GM18907 (cell line): ENCODE measurements around the gene BAG3.
"Not testable (repeated sequence)": the region's sequence is repeated elsewhere in the genome, so short reads cannot be mapped to it uniquely, and the experiment has no call there.

Experiments used
- ATAC-seq: cut with Tn5 transposase; IDR thresholded peaks from one replicate; pipeline ENCODE4 v1.9.1; 2021; ENCODE audit warnings: mild to moderate bottlenecking, moderate library complexity; ENCODE audit not compliant: unreplicated experiment

BAG3 gene

DNA sequence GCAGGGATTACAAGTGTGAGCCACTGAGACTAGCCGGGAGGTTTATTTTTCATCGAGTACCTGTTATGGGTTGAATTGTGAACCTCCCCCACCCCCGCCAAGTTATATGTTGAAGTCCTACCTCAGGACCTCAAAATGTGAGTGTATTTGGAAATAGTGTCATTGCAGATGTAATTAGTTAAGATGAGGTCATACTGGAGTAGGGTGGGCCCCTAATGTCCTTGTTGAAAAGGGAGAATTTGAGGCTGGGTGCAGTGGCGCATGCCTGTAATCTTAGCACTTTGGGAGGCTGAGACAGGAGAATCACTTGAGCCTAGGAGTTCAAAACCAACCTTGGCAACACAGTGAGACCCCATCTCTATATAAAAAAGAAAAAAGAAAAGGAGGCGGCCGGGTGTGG is 10.8 kb upstream of the BAG3 start:
- ATAC-seq: no peak

DNA sequence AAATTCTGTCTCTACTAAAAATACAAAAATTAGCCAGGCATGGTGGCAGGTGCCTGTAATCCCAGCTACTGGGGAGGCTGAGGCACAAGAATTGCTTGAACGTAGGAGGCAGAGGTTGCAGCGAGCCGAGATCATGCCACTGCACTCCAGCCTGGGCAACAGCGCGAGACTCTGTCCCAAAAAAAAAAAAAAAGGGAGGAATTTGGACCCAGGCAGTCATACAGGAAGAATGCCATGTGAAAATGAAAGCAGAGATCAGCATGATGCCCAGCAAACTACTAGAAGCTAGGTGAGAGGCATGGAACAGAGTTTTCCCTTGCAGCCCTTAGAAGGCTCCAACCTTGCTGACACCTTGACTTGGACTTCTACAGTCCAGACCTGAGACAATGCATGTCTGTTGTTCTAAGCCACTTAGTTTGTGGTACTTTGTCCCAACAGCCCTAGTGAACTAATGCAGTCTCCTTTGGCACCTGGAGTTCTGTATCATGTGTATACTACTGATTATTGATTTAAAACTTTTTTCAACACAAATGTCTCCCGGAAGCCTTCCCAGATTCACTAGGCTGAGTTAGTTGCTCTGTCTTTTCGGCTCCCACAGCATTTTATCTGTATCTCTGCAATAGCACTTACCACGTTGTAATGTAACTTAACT is 10.2 kb upstream of the BAG3 start:
- no peak for ATAC-seq

DNA sequence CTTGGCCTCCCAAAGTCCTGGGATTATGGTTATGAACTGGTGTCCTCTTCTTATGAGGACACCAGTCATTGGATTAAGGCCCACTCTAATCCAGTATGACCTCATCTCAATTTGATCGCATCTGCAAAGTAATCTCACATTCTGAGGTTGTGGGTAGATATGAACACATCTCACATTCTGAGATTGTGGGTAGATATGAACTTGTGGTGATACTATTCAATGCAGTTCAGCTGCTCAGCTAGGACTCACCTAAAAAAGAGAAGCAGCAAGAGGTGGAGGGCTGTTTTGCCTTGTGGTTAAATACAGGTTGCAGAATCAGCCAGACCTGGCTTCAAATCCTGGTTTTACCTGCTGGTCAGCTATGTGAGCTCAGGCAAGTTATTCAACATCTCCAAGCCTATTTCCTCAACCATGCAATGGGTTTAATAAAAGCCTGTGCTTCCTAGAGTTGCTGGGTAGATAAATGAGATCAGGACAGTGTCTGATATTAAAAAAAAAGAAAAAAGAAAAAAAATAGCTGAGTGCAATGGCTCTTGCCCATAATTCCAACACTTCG is 8.5 kb upstream of the BAG3 start:
- no peak for ATAC-seq

DNA sequence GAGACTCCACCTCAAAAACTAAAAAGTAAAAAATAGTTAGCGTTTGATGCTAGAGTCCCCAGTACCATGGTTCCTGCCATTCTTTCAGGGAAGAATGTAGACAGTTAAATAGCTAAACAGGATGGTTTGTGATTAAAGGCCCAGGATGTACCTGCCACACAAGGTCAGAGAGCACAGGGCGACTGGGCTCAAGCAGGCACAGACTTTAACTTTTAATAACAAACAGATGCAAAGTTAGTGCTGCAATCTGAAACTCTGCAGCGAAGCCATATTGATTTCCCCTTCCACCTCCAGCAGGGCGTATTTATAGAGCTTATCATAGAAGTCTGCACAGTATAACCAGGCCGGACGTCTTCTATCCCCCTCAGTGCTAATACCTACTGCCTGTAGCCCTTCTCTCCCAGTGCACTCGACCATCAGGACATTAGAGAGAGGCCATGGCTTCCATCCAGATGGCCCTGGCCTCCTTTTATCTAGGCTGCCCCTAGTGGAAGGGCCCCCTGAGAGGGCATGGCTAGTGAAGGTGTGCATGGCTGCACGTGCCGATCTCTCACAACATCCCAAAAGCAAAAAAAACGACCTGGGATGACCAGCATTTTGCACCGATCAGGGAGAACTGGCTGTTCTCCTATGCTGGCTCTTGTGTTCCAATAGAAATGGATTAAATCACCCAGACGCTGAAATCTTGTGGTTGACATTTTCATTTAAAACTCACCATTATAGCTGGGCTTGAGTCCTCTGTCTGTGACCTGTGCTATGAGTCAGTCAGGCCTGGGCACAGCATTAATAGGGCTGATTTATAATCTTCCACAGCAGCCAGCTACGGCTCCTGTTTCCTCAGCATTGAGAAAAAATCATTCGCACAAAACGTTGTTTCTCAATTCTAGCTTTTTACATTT is 7.6 kb upstream of the BAG3 start:
- ATAC-seq: no peak

DNA sequence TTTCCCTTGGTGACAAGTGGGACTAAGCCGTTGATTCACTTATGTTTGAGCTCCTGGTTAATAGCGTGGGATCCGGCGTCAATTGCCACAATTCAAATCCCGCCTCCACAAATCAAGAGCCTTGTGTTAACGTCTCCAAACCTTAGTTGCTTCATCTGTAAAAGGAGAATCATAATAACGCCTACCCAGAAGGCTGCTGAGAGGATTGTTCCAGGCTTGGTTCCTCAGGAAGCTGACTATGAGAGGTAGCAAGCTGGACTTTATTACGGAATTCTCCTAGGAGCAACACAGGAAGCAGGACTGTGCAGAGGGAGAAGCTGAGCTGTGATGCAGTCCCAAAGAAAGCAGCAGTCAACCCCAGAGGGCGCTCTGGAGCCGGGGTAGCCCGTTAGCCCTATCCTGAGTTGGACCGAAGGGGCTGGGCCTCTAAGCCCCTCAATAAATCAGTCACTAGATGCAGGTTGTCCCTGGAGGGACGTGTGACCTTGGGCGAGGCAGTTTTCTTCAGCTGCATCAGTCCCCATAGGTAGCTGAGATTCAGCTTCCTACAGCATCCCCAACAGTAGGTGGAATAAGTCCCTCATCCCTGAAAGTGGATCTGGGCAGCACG is 6.9 kb upstream of the BAG3 start:
- no peak for ATAC-seq

DNA sequence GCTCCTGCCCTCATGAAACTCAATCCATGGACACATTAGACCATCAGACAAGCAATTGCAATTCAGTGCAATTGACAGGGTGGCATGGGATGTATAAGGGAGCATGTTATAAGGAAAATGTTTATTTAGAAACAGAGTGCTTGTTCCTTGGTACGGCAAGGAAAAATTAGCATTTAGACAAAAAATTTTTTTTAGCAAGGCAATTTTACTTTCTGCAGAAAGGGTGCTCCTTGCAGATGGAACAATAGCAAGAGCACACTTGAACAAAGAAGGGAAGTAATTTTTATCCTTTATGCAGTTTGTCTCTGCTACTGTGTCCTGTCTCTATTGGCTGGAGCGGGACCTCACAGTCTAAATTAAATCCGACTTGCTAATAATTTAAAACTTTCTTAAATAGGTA is 6.2 kb upstream of the BAG3 start:
- ATAC-seq: no peak

DNA sequence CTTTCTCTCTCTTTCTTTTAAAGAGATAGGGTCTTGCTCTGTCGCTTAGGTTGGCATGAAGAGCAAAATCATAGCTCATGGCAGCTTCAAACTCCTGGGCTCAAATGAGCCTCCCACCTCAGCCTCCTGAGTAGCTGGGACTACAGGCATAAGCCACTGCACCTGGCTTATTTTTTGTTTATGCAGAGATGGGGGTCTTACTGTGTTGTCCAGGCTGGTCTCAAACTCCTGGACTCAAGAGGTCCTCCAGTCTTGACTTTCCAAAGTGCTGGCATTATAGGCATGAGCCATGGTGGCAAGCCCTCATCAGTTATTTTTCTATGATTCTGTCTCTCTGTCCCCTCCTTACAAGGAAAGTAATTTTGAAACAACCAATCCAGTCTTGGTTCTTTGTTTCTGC is 1.1 kb upstream of the BAG3 start:
- ATAC-seq: no peak

DNA sequence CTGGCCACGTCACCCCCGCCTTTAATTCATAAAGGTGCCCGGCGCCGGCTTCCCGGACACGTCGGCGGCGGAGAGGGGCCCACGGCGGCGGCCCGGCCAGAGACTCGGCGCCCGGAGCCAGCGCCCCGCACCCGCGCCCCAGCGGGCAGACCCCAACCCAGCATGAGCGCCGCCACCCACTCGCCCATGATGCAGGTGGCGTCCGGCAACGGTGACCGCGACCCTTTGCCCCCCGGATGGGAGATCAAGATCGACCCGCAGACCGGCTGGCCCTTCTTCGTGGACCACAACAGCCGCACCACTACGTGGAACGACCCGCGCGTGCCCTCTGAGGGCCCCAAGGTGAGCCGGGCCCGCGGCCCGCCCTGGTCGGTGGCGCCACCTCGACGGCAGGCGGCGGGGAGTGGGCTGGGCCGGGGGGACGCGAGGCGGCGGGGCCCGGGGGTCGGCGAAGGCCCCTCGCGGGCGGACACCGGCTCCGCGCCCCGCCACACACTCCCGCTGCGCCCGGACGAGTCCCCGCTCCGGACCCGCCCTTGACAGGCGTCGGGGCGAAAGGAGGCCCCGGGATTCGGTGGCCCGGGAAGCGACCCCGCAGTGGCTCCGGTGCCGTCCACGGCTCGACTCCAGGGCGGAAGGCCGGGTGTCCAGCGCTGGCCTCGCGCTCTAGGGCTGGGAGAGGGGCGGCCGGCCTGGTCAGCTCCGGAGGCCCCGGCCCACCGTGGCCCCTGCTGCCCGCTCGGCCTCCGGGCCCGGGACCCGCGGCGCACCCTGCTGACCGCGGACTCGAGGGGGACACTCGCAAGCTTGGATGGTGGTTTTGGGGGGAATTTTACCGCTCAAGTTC is 557 bp downstream of the BAG3 start:
- ATAC-seq: no peak

DNA sequence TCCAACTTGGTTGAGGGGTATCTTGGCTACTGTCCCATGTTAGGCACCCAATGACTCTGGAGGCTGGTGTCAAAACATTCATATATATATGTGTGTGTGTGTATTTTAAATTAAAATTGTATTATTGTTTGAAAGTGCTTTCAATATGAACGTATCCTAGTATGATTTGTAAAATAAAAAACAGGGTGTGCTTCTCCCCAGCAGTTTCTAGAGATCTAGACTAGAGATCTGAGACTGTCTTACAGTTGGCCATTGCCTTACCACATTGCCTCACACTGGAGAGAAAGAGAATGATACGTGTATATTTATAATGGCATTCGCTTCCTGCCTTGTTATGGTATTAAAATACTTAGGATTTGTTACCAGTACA is 1.2 kb downstream of the BAG3 start:
- no peak for ATAC-seq

DNA sequence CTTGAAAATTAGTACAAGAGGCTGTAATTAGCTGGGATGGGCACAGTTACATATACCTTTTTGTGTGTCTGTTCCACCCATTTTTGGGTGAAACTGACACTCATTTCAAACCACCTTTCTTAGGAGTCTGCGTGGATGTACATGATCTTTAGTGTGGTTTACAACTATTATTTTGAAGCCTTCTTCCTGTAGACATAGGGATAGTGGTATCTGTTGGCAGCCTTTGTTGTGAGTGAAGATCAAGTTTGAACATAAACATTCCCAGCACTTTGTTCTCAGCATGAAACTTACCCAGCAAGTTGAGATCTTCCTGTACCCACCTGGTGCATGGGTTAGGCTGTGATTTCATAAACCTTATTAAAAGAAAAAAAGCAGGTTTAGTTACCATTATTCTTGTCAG is 2.0 kb downstream of the BAG3 start:
- no peak for ATAC-seq

DNA sequence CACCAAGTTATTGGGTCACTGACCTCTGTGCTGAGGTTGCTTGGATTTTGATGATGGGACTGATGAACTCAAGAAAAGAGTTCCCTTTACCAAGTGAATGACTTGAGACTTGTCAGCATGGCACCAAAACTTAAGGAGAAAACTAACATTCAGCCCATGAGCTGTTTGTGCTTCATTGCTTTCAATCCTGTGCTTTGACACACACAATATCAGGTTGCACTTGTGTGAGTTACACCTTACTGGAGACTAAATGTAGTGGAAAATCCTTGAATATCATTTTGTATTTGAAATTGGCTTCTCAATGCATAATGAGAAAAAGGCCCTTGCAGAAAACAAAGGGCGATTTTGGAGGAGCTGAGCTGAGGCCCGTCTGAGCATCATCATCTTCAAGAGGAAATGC is 2.7 kb downstream of the BAG3 start:
- ATAC-seq: no peak

DNA sequence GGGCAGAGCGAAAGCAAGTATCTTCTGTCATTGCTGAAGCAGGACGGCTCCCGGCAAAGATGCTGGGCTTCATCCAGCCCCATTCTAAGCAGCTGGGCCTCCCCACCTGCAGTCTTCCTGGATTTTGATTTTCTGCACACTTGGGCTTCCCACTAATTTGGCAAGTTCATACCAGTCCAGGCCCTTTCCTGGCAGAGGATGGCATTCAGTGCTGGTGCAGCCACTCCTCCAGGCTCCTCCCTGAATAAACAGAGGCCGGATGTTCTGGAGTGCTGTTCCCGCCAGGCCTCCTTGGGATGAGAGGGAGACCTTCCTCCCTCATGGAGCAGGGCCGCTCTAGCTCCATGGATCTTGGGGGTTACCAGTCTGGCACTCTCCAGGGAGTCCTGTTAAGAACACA is 3.4 kb downstream of the BAG3 start:
- no peak for ATAC-seq

DNA sequence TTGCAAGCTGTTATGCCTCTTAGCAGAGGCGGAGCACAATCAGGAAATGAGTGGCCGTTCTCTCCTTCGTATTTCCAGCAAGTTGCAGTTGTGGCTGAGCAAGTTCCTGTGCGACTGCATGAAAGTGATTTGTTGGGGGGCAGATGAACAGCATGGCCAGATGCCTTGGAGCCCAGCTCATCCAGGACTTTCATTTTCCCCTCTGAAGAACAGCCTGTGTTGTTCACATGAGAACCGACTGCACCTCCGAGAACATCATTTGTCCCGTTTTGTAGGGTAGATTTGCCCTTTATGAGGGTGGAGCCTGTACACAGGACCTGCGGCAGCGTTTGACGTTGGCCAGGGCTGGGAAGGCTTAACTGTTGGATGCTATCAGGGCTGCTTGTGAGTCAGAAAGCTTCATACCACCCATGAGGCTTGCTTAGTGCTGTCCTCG is 4.4 kb downstream of the BAG3 start:
- ATAC-seq: no peak

DNA sequence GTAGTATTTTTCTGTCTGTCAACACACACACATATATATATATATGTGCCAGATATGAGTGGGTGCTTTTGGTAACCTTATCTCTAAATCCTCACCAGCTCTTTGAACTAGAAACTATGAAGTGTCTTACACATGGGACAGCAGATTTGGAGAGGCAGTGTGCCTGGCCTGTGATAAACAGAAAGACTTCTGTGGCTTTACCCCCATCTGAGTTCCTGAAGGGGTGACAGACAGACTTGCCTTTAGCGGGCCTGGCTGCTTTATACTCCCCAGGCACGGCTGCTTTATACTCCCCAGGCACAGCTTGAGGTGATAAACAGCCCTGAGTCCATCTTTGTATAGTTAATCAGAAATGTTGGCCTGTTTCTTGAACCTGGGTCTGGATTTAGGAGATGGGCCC is 5.6 kb downstream of the BAG3 start:
- ATAC-seq: no peak

DNA sequence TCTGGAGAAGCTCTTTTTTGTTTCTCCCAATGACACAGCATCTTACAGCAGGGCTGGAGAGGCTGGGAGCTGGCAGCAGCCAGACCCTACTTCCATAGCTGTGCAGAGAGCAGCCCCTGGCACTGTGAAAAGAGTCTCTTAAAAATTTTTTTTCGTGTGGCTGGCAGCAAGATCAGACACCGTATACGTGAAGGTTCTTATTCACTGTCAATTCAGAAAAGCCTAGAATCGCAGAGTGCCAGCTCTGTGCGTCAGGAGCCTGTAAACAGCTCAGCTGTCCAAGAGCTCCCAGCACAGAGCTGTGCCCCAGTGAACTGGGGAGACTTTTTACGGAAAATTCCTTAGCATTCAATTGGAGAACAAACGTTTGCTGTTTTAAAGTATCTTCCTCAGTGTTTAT is 6.5 kb downstream of the BAG3 start:
- ATAC-seq: no peak

DNA sequence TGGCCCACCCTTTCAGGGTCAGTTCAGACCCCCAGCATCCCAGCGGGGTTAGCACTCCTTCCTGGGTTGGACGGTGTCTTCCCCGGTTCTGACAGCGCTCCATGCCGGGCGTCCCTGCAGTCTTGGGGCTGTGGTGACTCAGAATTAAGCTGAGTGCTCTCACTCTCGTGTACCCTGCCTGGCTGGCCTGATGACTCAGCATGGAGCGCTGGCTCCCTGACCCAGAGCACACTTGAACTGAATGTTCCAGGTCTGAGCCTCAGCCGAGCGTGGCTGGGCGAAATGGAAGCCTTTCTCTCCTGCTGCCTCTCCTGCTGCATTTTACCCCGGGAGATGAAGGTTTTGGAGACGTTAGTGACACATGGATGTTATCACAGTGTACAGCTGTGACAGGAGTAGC is 7.1 kb downstream of the BAG3 start:
- no peak for ATAC-seq

DNA sequence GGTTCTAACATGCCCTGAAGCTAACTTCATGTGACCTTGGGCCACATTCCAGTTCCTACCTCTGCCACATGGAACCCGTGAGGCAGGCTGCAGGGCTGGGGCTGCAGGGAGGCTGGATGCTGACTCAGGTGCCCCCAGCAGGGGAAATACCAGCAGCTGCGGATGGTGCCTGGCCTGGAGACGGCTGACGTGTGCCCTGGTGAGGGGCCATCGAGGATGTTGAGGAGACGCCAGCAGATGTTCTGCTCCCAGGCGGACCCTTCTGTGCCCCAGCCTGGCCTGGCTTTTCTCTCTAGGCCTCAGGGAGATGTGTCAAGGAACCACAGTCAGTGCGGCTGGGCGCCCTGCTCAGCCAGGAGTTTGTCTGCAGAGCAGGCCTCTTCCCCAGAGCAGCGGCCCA is 8.8 kb downstream of the BAG3 start:
- ATAC-seq: no peak

DNA sequence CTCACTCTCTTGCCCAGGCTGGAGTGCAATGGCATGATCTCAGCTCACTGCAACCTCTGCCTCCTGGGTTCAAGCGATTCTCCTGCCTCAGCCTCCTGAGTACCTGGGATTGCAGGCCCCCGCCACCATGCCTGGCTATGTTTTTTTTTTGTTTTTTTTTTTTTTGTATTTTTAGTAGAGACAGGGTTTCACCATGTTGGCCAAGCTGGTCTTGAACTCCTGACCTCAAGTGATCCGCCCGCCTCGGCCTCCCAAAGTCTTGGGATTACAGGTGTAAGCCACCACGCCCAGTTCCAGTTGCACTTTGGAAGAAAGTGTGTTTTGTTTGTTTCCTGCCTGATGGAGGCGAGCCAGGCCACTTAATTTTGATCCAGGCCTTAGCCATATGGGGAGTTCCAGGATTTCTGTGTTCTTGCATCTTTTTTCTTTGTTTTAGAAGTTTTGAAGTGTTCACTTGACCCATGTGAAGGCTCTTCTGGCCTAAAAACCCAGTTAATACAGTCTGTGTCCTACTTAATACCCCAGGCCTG is 11.0 kb downstream of the BAG3 start:
- ATAC-seq: not testable (repeated sequence)

DNA sequence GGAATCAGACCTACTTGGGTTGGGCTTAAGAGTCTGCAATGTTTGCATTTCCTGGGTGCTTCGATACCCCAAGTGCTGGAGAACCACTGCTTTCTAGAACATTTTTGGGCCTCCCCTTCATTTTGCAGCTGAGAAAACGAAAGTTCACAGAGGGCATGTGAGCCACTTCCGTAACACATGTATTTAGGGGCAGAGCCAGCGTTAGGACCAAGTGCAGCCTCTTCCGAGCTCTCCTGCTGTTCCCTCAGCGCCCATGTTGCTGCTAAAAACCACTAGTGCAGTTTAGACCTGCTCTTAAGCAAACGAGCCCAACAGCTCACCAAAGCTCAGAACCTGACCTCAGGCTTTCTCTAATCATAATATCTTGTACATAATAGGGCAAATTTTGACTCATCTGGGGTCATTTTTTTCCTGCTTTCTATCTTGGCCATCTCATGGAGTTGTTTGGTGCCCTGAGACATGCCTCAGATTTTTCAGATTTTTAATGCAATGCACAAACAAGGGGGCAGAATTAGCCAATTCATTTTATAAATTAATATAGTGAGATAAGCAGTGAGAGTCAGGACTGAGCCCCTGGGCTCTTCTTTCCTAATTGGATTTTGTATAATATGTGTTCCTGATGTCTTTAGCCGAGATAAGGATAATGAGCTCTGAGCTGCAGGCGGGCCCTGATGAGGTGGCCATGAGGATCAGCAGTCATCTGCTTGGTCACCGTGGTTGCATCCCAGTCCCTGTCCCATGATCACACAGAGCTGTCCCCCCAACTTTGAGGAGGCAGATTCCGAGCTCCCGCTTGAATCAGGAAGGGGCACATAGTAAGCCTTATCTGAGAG is 12.9 kb downstream of the BAG3 start:
- ATAC-seq: peak; percentile 44
